Measurements from ENCODE around the gene SCAMP4.

The SCAMP4 gene

GRCh38 chr19:1953037-1953436 is 47.8 kb downstream of the SCAMP4 start:
- Histone ChIP-seq H2BK5ac (ENCODE audit: low read depth, low read length, poor library complexity) (no peak overlapping the region), H3K4me1 (ENCODE audit: control insufficient read depth in 1 of 2, insufficient read depth in 2 of 2, low read length in 2 of 2) (no peaks in the 10 kb centered on the region), H2AFZ (ENCODE audit: insufficient read depth, low read length, poor library complexity) (no peak overlapping the region), H4K8ac (ENCODE audit: low read depth, low read length) (no peak overlapping the region), H3K14ac (ENCODE audit: low read length) (no peak overlapping the region), H3K79me2 (ENCODE audit: control insufficient read depth, insufficient read depth, low read length, poor library complexity) (peaks cover 16% of the 10 kb centered on the region), H3K27ac (ENCODE audit: low read depth, low read length) (no peak overlapping the region), H3K4me2 (ENCODE audit: low read length) (no peak overlapping the region), H3K23ac (ENCODE audit: low read length) (no peak overlapping the region), H4K91ac (ENCODE audit: low read depth, low read length) (no peak overlapping the region), H3K36me3 (ENCODE audit: control insufficient read depth in 1 of 2, insufficient read depth in 2 of 2, low read length in 2 of 2) (peaks cover 38% of the 10 kb centered on the region in 2 experiments), H3K27me3 (ENCODE audit: insufficient read depth, low read length) (no peaks in the 10 kb centered on the region), H2AK5ac (ENCODE audit: low read length) (no peak overlapping the region), H2BK12ac (ENCODE audit: low read length) (no peak overlapping the region), H3K4ac (ENCODE audit: low read depth, low read length) (peak overlapping the region; percentile 43), H3K79me1 (ENCODE audit: low read length) (no peaks in the 10 kb centered on the region), H3K9me3 (ENCODE audit: insufficient read depth, low read depth, low read length) (peaks cover 2% of the 10 kb centered on the region), H3K4me3 (ENCODE audit: low read depth, low read length) (no peak overlapping the region), H2BK120ac (ENCODE audit: insufficient read depth, low read length, poor library complexity) (no peak overlapping the region), H3K18ac (ENCODE audit: low read length) (peak overlapping the region; percentile 44), H4K12ac (ENCODE audit: low read depth, low read length) (no peak overlapping the region), H3K9ac (ENCODE audit: low read length) (no peak overlapping the region)
- DNase-seq = no peak
- no CpG with 5 or more reads among the region's 19 CpGs for WGBS (ENCODE audit: extremely low coverage, insufficient coverage, insufficient read length)

GRCh38 chr19:1953441-1954094 is 48.4 kb downstream of the SCAMP4 start:
- Histone ChIP-seq H3K79me2 (ENCODE audit: control insufficient read depth, insufficient read depth, low read length, poor library complexity) (peaks cover 16% of the 10 kb centered on the region), H2BK12ac (ENCODE audit: low read length) (no peak overlapping the region), H3K4me1 (ENCODE audit: control insufficient read depth in 1 of 2, insufficient read depth in 2 of 2, low read length in 2 of 2) (no peaks in the 10 kb centered on the region), H2BK120ac (ENCODE audit: insufficient read depth, low read length, poor library complexity) (no peak overlapping the region), H3K79me1 (ENCODE audit: low read length) (no peaks in the 10 kb centered on the region), H3K36me3 (ENCODE audit: control insufficient read depth in 1 of 2, insufficient read depth in 2 of 2, low read length in 2 of 2) (peaks cover 36 to 38% of the 10 kb centered on the region in 2 experiments), H3K18ac (ENCODE audit: low read length) (no peak overlapping the region), H2AK5ac (ENCODE audit: low read length) (no peak overlapping the region), H3K4me2 (ENCODE audit: low read length) (no peak overlapping the region), H3K23ac (ENCODE audit: low read length) (no peak overlapping the region), H3K27me3 (ENCODE audit: insufficient read depth, low read length) (no peaks in the 10 kb centered on the region), H3K9me3 (ENCODE audit: insufficient read depth, low read depth, low read length) (peaks cover 2% of the 10 kb centered on the region), H3K4me3 (ENCODE audit: low read depth, low read length) (no peak overlapping the region), H4K12ac (ENCODE audit: low read depth, low read length) (no peak overlapping the region), H3K9ac (ENCODE audit: low read length) (no peak overlapping the region), H2BK5ac (ENCODE audit: low read depth, low read length, poor library complexity) (no peak overlapping the region), H3K4ac (ENCODE audit: low read depth, low read length) (peak overlapping the region; percentile 43), H3K27ac (ENCODE audit: low read depth, low read length) (no peak overlapping the region), H4K91ac (ENCODE audit: low read depth, low read length) (no peak overlapping the region), H2AFZ (ENCODE audit: insufficient read depth, low read length, poor library complexity) (no peak overlapping the region), H3K14ac (ENCODE audit: low read length) (no peak overlapping the region), H4K8ac (ENCODE audit: low read depth, low read length) (no peak overlapping the region)
- no peak for DNase-seq
- WGBS (ENCODE audit: extremely low coverage, insufficient coverage, insufficient read length) = no CpG with 5 or more reads among the region's 32 CpGs

- Histone ChIP-seq H4K12ac (ENCODE audit: low read depth, low read length) (no peak overlapping the region), H3K4me2 (ENCODE audit: low read length) (no peak overlapping the region), H3K9ac (ENCODE audit: low read length) (no peak overlapping the region), H2BK120ac (ENCODE audit: insufficient read depth, low read length, poor library complexity) (no peak overlapping the region), H2AFZ (ENCODE audit: insufficient read depth, low read length, poor library complexity) (no peak overlapping the region), H3K79me1 (ENCODE audit: low read length) (no peaks in the 10 kb centered on the region), H2BK12ac (ENCODE audit: low read length) (no peak overlapping the region), H3K14ac (ENCODE audit: low read length) (no peak overlapping the region), H3K9me3 (ENCODE audit: insufficient read depth, low read depth, low read length) (peaks cover 2% of the 10 kb centered on the region), H3K27me3 (ENCODE audit: insufficient read depth, low read length) (no peaks in the 10 kb centered on the region), H2BK5ac (ENCODE audit: low read depth, low read length, poor library complexity) (no peak overlapping the region), H3K4me1 (ENCODE audit: control insufficient read depth in 1 of 2, insufficient read depth in 2 of 2, low read length in 2 of 2) (no peaks in the 10 kb centered on the region), H3K23ac (ENCODE audit: low read length) (no peak overlapping the region), H3K79me2 (ENCODE audit: control insufficient read depth, insufficient read depth, low read length, poor library complexity) (peaks cover 12% of the 10 kb centered on the region), H3K18ac (ENCODE audit: low read length) (no peak overlapping the region), H3K4me3 (ENCODE audit: low read depth, low read length) (no peak overlapping the region), H3K36me3 (ENCODE audit: control insufficient read depth in 1 of 2, insufficient read depth in 2 of 2, low read length in 2 of 2) (peaks cover 32 to 33% of the 10 kb centered on the region in 2 experiments), H3K27ac (ENCODE audit: low read depth, low read length) (no peak overlapping the region), H2AK5ac (ENCODE audit: low read length) (no peak overlapping the region), H4K8ac (ENCODE audit: low read depth, low read length) (no peak overlapping the region), H4K91ac (ENCODE audit: low read depth, low read length) (no peak overlapping the region), H3K4ac (ENCODE audit: low read depth, low read length) (peak overlapping the region; percentile 49)
- no CpG with 5 or more reads among the region's 15 CpGs for WGBS (ENCODE audit: extremely low coverage, insufficient coverage, insufficient read length)
- DNase-seq = no peak
Observed at GRCh38 chr19:1954532-1954933, 49.3 kb downstream of the SCAMP4 start.

- Histone ChIP-seq H3K27me3 (ENCODE audit: insufficient read depth, low read length) (no peaks in the 10 kb centered on the region), H3K27ac (ENCODE audit: low read depth, low read length) (no peak overlapping the region), H2BK5ac (ENCODE audit: low read depth, low read length, poor library complexity) (no peak overlapping the region), H3K79me2 (ENCODE audit: control insufficient read depth, insufficient read depth, low read length, poor library complexity) (peaks cover 11% of the 10 kb centered on the region), H3K4me3 (ENCODE audit: low read depth, low read length) (no peak overlapping the region), H4K8ac (ENCODE audit: low read depth, low read length) (no peak overlapping the region), H3K79me1 (ENCODE audit: low read length) (no peaks in the 10 kb centered on the region), H4K12ac (ENCODE audit: low read depth, low read length) (no peak overlapping the region), H3K4ac (ENCODE audit: low read depth, low read length) (peak overlapping the region; percentile 65), H3K4me2 (ENCODE audit: low read length) (no peak overlapping the region), H3K23ac (ENCODE audit: low read length) (no peak overlapping the region), H3K14ac (ENCODE audit: low read length) (no peak overlapping the region), H3K18ac (ENCODE audit: low read length) (no peak overlapping the region), H4K91ac (ENCODE audit: low read depth, low read length) (no peak overlapping the region), H2BK12ac (ENCODE audit: low read length) (no peak overlapping the region), H2AFZ (ENCODE audit: insufficient read depth, low read length, poor library complexity) (no peak overlapping the region), H3K4me1 (ENCODE audit: control insufficient read depth in 1 of 2, insufficient read depth in 2 of 2, low read length in 2 of 2) (no peaks in the 10 kb centered on the region), H2AK5ac (ENCODE audit: low read length) (no peak overlapping the region), H3K36me3 (ENCODE audit: control insufficient read depth in 1 of 2, insufficient read depth in 2 of 2, low read length in 2 of 2) (peaks cover 27 to 29% of the 10 kb centered on the region in 2 experiments), H3K9ac (ENCODE audit: low read length) (no peak overlapping the region), H2BK120ac (ENCODE audit: insufficient read depth, low read length, poor library complexity) (no peak overlapping the region), H3K9me3 (ENCODE audit: insufficient read depth, low read depth, low read length) (peaks cover 2% of the 10 kb centered on the region)
- WGBS (ENCODE audit: extremely low coverage, insufficient coverage, insufficient read length) = no CpG with 5 or more reads among the region's 51 CpGs
- DNase-seq = no peak
Observed at GRCh38 chr19:1955171-1956121, 50.2 kb downstream of the SCAMP4 start.

Data from trophoblast cell (in vitro differentiated cells and primary cell).